Liver (tissue), 3 donors: ENCODE data around the gene EDRF1.

Source experiments
- ATF3 ChIP-seq: IDR thresholded peaks from 2 replicates; pipeline ENCODE4 v1.6.1; 2016; ENCODE audit warnings: antibody characterized with exemption
- EGR1 ChIP-seq, 2 donors: IDR thresholded peaks; 2 replicates each; pipeline ENCODE4 v1.6.1; 2016 to 2018; ENCODE audit warnings: antibody characterized with exemption in 2 of 2, low read depth in 2 of 2
- FOXA1 ChIP-seq: IDR thresholded peaks from 2 replicates; pipeline ENCODE4 v1.6.1; 2016; ENCODE audit warnings: antibody characterized with exemption
- GABPA ChIP-seq, 2 donors: IDR thresholded peaks in 1 of 2; conservative IDR thresholded peaks in 1 of 2; 2 replicates each; pipeline ENCODE4 v1.6.1; 2016; ENCODE audit warnings: antibody characterized with exemption in 2 of 2, mild to moderate bottlenecking in 1 of 2, moderate library complexity in 1 of 2
- HNF4A ChIP-seq, 2 donors: conservative IDR thresholded peaks; 2 replicates each; pipeline ENCODE4 v1.6.1; 2016; ENCODE audit warnings: antibody characterized with exemption in 2 of 2, mild to moderate bottlenecking in 2 of 2
- HNF4G ChIP-seq: IDR thresholded peaks from 2 replicates; pipeline ENCODE4 v1.6.1; 2016; ENCODE audit warnings: antibody characterized with exemption
- JUND ChIP-seq, 2 donors: IDR thresholded peaks; 2 replicates each; pipeline ENCODE4 v1.6.1; 2016; ENCODE audit warnings: antibody characterized with exemption in 2 of 2
- RAD21 ChIP-seq, 2 donors: IDR thresholded peaks; 2 replicates each; pipeline ENCODE4 v1.6.1; 2016; ENCODE audit warnings: antibody characterized with exemption in 2 of 2, mild to moderate bottlenecking in 2 of 2
- SP1 ChIP-seq: IDR thresholded peaks from 2 replicates; pipeline ENCODE4 v1.6.1; 2018; ENCODE audit warnings: antibody characterized with exemption, mild to moderate bottlenecking
- TAF1 ChIP-seq: conservative IDR thresholded peaks from 2 replicates; pipeline ENCODE4 v1.6.1; 2016; ENCODE audit warnings: antibody characterized with exemption, mild to moderate bottlenecking
- YY1 ChIP-seq: IDR thresholded peaks from 2 replicates; pipeline ENCODE4 v1.6.1; 2016; ENCODE audit warnings: antibody characterized with exemption, mild to moderate bottlenecking
- TF ChIP-seq, protein P1 (sequence below): fragments of 150-350 bp; IDR thresholded peaks from 2 replicates; pipeline ENCODE4 v1.5.1; 2017; ENCODE audit warnings: improper control_type of control experiment, low read depth, low read length; ENCODE audit not compliant: missing input control
- TF ChIP-seq, protein P2 (sequence below): IDR thresholded peaks from 2 replicates; pipeline ENCODE4 v1.6.1; 2016; ENCODE audit warnings: antibody characterized with exemption, mild to moderate bottlenecking
- TF ChIP-seq, protein P3 (sequence below): IDR thresholded peaks from 2 replicates; pipeline ENCODE4 v1.6.1; 2016; ENCODE audit warnings: antibody characterized with exemption
- donor health status: healthy.
- donor health status: healthy.

DNA sequence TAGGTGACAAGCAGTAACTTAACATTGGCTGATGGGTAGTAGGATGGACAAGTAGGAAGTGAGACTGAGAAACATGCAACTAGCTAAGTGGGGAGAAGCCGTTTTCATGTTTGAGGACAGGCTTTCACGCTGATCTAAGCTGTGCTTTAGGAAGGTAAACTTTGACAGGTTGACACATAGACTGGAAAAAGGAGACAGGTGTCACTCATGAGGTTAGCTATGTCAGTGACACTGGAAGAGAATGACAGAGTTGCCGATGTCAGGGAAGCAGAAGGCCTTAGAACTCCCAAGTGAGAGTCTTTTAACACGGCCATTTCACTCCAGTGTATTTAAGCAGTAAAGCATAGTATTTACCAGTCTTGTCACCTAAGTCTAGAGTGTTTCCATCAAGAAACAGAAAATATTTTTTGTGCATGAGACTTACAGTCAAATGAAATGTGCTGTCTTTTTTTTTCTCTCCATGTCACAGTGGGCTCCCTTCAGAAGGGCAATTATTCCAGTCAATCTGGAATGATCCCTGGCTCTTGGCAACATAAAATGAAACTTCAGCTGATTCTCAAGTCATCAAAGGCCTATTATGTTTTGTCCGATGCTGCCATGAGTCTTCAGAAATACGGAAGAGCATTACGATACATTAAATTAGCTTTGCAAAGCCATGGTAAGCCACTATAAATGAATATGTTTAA, 20.6 kb downstream of the EDRF1 start:
- TF ChIP-seq, protein P1, sequence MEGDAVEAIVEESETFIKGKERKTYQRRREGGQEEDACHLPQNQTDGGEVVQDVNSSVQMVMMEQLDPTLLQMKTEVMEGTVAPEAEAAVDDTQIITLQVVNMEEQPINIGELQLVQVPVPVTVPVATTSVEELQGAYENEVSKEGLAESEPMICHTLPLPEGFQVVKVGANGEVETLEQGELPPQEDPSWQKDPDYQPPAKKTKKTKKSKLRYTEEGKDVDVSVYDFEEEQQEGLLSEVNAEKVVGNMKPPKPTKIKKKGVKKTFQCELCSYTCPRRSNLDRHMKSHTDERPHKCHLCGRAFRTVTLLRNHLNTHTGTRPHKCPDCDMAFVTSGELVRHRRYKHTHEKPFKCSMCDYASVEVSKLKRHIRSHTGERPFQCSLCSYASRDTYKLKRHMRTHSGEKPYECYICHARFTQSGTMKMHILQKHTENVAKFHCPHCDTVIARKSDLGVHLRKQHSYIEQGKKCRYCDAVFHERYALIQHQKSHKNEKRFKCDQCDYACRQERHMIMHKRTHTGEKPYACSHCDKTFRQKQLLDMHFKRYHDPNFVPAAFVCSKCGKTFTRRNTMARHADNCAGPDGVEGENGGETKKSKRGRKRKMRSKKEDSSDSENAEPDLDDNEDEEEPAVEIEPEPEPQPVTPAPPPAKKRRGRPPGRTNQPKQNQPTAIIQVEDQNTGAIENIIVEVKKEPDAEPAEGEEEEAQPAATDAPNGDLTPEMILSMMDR: no peak
- TF ChIP-seq, protein P2, sequence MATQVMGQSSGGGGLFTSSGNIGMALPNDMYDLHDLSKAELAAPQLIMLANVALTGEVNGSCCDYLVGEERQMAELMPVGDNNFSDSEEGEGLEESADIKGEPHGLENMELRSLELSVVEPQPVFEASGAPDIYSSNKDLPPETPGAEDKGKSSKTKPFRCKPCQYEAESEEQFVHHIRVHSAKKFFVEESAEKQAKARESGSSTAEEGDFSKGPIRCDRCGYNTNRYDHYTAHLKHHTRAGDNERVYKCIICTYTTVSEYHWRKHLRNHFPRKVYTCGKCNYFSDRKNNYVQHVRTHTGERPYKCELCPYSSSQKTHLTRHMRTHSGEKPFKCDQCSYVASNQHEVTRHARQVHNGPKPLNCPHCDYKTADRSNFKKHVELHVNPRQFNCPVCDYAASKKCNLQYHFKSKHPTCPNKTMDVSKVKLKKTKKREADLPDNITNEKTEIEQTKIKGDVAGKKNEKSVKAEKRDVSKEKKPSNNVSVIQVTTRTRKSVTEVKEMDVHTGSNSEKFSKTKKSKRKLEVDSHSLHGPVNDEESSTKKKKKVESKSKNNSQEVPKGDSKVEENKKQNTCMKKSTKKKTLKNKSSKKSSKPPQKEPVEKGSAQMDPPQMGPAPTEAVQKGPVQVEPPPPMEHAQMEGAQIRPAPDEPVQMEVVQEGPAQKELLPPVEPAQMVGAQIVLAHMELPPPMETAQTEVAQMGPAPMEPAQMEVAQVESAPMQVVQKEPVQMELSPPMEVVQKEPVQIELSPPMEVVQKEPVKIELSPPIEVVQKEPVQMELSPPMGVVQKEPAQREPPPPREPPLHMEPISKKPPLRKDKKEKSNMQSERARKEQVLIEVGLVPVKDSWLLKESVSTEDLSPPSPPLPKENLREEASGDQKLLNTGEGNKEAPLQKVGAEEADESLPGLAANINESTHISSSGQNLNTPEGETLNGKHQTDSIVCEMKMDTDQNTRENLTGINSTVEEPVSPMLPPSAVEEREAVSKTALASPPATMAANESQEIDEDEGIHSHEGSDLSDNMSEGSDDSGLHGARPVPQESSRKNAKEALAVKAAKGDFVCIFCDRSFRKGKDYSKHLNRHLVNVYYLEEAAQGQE: no peak
- TF ChIP-seq SP1 (no peak), GABPA (IDR thresholded peaks at IDR 0.05 in 1 of 2, conservative IDR thresholded peaks at IDR 0.05 in 1 of 2) (no peak), RAD21 (IDR thresholded peaks at IDR 0.05) (no peak), YY1 (no peak), TAF1 (no peak), HNF4G (no peak), ATF3 (no peak), JUND (IDR thresholded peaks at IDR 0.05) (no peak), HNF4A (conservative IDR thresholded peaks at IDR 0.05) (no peak), FOXA1 (no peak), EGR1 (IDR thresholded peaks at IDR 0.05; ENCODE audit: low read depth in 2 of 2) (no peak)
- TF ChIP-seq, protein P3, sequence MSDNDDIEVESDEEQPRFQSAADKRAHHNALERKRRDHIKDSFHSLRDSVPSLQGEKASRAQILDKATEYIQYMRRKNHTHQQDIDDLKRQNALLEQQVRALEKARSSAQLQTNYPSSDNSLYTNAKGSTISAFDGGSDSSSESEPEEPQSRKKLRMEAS: no peak
